LNCAP (cell line): ENCODE measurements around the gene GTF2B.

ENCODE experiments used
- CTCF ChIP-seq: fragments of 450-650 bp; IDR thresholded peaks from 2 replicates; pipeline ENCODE4 v1.5.1; 2017; ENCODE audit warnings: mild to moderate bottlenecking

Gene GTF2B

DNA sequence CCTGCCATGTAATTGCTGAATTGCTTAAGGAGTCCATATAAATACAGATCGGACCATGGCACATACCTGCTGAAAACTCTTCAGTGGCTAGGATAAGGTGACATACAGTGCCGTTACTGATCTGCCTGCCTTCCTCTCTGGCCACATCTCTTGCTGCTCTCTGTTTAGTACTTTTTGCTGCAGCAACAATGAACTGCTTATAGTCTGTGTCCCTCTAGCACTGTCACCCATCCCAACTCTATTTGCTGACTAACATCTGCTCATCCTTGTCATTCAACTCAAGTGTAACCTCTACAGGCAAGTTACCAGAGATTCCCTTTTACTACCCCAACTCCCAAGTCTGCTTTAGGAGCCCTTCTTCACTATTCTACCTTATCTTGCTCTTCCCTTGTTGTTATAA lies 65.6 kb downstream of the GTF2B start:
- TF ChIP-seq CTCF: no peak

DNA sequence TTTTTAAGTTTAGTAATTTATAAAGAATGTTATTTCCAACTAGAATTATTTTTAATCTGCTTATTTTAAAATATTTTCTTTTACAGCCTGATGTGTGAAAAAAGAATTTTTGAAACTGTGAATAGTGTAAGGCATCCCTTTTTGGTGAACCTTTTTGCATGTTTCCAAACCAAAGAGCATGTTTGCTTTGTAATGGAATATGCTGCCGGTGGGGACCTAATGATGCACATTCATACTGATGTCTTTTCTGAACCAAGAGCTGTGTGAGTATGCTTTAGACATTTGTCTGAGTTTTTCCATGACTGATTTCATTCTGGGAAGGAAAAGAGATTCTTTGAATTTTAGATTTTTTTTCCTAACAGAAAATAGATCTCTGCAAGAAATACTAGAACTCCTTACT lies 77.9 kb downstream of the GTF2B start:
- TF ChIP-seq CTCF: no peak

DNA sequence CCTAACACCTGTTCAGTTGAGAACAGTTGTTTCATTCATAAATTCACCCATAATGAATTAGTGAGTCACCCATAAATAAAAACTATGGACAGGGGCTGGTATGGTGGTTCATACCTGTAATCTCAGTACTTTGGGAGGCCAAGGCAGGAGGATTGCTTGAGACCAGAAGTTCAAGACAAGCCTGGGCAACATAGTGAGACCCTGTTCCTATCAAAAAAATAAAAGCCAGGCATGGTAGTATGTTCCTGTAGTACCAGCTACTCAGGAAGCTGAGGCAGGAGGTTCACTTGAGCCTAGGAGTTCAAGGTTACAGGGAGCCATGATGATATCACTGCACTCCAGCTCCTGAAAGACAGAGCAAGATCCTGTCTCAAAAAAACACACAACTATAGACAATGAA lies 79.0 kb downstream of the GTF2B start:
- TF ChIP-seq CTCF: no peak

- no peak for TF ChIP-seq CTCF
Observed at GRCh38 chr1:88803444-88803843, 87.9 kb downstream of the GTF2B start.

DNA sequence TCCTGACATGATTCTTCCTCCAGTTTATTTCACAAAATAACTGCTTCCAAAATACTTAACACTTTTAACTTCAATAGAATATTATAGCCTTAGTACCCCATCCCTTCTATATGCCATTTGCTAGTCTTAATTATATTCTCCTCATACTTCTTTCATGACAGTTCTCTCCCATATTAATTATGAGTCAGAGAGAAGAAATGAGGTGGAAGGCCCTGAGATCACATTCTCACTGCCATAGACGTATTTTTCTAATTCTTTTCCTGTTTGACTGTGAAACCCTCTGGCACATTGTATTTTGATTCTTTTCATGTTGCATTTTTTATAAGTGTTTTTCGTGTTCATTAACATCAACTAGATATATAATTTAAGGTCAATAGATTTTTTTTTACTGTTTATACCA lies 88.4 kb downstream of the GTF2B start:
- no peak for TF ChIP-seq CTCF
